ENCODE measurements around the gene PLOD3. TPM values are rescaled to one million over a fixed set of nuclear protein-coding genes. Genes with fewer than 3 reads are reported as not detected.

Gene PLOD3
- total and polyA plus RNA-seq, 2 experiments from 2014 or later, result 52.7 to 73.1 TPM

DNA sequence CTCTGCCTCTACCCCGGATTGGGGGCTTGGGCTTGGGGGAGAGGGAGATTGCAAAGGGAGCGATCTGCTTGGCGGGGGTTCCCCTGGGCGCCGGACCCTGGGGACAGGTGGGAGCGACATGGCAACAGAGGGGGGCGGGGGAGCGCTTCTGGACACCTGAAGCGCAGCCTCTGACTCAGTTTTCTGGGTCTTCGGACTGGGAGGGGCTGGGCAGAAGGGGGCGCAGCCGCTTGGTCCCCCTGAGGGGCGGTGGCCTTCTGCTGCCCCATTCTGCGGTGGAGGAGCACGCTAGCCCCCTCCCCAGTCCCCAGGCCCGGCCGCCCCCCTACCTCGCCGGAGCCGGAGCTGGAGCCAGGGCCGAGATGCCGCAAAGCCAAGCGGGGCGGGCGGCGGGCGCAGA is 37.7 kb downstream of the PLOD3 start:
- Histone ChIP-seq H3K4me1 (ENCODE audit: low read depth) (peaks cover 5% of the 10 kb centered on the region), H3K27me3 (peaks cover 71% of the 10 kb centered on the region), H3K36me3 (no peaks in the 10 kb centered on the region), H3K27ac (no peak overlapping the region), H3K4me3 (peak overlapping the region; percentile 15), H3K9me3 (ENCODE audit: low read depth) (no peaks in the 10 kb centered on the region)
- TF ChIP-seq, protein P1, sequence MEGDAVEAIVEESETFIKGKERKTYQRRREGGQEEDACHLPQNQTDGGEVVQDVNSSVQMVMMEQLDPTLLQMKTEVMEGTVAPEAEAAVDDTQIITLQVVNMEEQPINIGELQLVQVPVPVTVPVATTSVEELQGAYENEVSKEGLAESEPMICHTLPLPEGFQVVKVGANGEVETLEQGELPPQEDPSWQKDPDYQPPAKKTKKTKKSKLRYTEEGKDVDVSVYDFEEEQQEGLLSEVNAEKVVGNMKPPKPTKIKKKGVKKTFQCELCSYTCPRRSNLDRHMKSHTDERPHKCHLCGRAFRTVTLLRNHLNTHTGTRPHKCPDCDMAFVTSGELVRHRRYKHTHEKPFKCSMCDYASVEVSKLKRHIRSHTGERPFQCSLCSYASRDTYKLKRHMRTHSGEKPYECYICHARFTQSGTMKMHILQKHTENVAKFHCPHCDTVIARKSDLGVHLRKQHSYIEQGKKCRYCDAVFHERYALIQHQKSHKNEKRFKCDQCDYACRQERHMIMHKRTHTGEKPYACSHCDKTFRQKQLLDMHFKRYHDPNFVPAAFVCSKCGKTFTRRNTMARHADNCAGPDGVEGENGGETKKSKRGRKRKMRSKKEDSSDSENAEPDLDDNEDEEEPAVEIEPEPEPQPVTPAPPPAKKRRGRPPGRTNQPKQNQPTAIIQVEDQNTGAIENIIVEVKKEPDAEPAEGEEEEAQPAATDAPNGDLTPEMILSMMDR (IDR thresholded peaks at IDR 0.05; ENCODE audit: low read depth, low read length), result no peak
- DNase-seq (ENCODE audit: low read depth in 1 of 2, low spot score in 1 of 2), result no peak

DNA sequence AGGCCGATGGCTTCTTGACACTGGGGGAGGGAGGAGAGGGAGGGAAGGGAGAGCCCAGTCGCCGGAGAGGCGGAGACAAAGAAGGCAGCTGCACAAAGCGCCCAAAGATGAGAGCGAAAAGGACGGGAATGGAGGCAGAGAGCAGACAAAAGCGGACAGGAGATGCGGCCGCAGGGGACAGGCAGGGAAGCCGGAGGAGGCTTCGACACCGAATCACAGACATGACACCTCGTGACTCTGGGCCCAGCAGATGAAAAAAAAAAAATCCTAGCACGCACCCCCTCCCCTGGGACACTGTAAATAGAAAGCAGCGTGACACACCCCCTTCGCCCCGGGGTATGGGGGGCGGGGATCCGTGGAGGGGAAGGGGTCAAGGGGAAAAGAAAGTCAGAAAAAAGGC is 38.3 kb downstream of the PLOD3 start:
- peak overlapping the region; percentile 13 for H3K4me3 ChIP-seq
- TF ChIP-seq, protein P1 (IDR thresholded peaks at IDR 0.05; ENCODE audit: low read depth, low read length), result no peak
- H3K9me3 ChIP-seq (ENCODE audit: low read depth), result no peaks in the 10 kb centered on the region
- peaks cover 5% of the 10 kb centered on the region for H3K4me1 ChIP-seq (ENCODE audit: low read depth)
- H3K36me3 ChIP-seq, result no peaks in the 10 kb centered on the region
- peaks cover 74% of the 10 kb centered on the region for H3K27me3 ChIP-seq
- no peak overlapping the region for H3K27ac ChIP-seq
- no peak for DNase-seq (ENCODE audit: low read depth in 1 of 2, low spot score in 1 of 2)

DNA sequence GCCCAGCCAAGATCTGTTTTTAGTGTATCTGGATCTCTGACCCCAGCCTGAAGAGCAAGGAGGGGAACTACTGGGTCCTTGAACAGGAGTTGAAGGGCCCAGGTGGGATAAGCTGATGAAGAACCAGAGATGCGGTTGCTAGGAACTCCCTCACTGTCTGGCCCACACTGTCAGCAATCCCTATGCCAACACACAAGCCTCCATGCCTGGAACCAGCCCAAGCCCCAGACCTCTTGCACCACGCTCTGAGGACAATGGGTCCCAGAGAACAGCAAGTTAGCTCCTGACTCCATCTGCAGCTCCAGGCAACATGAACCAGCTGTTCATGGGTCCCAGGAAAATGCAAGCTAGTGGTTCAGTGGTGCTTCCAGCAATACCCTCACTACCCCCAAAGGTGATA is 39.7 kb downstream of the PLOD3 start:
- peak in 1 of 2 donors; percentile 57 for DNase-seq (ENCODE audit: low read depth in 1 of 2, low spot score in 1 of 2)
- Histone ChIP-seq H3K36me3 (no peaks in the 10 kb centered on the region), H3K9me3 (ENCODE audit: low read depth) (no peaks in the 10 kb centered on the region), H3K27ac (no peak overlapping the region), H3K4me1 (ENCODE audit: low read depth) (peaks cover 11% of the 10 kb centered on the region), H3K27me3 (peaks cover 88% of the 10 kb centered on the region), H3K4me3 (no peak overlapping the region)
- TF ChIP-seq, protein P1 (IDR thresholded peaks at IDR 0.05; ENCODE audit: low read depth, low read length), result no peak

DNA sequence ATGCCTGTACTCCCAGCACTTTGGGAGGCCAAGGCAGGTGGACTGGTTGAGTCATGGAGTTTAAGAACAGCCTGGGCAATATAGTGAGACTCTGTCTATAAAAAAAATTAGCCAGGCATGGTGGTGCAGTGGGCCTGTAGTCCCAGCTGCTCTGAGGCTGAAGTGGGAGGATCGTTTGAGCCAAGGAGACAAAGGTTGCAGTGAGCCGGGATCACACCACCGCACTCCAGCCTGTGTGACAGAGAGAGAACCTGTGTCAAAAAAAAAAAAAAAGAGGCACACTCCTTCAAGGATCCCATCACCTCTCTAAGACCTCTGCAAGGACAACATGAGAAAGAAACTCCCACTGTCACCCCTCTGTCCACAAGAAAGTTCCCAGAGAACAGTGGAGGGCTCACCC is 41.7 kb downstream of the PLOD3 start:
- H3K9me3 ChIP-seq (ENCODE audit: low read depth), result no peaks in the 10 kb centered on the region
- H3K27ac ChIP-seq, result no peak overlapping the region
- no peak for DNase-seq (ENCODE audit: low read depth in 1 of 2, low spot score in 1 of 2)
- TF ChIP-seq, protein P1 (IDR thresholded peaks at IDR 0.05; ENCODE audit: low read depth, low read length), result no peak
- H3K36me3 ChIP-seq, result no peaks in the 10 kb centered on the region
- peaks cover 11% of the 10 kb centered on the region for H3K4me1 ChIP-seq (ENCODE audit: low read depth)
- H3K27me3 ChIP-seq, result peaks cover 100% of the 10 kb centered on the region
- no peak overlapping the region for H3K4me3 ChIP-seq

DNA sequence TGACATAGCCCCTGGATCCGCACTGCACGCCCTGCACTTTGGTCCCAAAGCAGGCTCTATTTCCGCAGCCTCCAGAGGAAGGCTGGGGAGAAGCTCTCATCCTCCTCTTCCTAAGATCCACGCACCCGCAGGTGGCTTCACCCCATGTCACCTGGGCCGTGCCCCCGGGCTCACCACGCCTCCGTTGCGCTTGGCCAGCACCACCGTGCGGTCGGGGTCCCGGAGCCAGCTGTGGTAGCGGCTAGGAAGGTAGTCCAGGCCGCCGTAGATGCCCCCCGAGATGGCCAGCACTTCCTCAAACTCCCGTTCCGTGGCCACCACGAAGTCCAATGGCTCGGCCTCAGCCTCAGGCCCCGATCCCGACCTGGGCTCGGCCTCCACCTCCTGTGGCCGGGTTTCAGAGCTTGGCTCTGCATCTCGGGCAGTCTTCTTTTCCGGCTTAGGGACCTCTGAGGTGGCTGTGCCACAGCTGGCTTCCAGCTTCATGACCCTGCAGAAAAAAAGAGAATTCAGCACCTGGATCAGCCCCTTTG is 43.0 kb downstream of the PLOD3 start:
- peaks cover 100% of the 10 kb centered on the region for H3K27me3 ChIP-seq
- no peak overlapping the region for H3K27ac ChIP-seq
- no peak for DNase-seq (ENCODE audit: low read depth in 1 of 2, low spot score in 1 of 2)
- no peak overlapping the region for H3K4me3 ChIP-seq
- H3K9me3 ChIP-seq (ENCODE audit: low read depth), result no peaks in the 10 kb centered on the region
- TF ChIP-seq, protein P1 (IDR thresholded peaks at IDR 0.05; ENCODE audit: low read depth, low read length), result no peak
- H3K36me3 ChIP-seq, result no peaks in the 10 kb centered on the region
- H3K4me1 ChIP-seq (ENCODE audit: low read depth), result peaks cover 9% of the 10 kb centered on the region

All from cardiac muscle cell (in vitro differentiated cells and primary cell).